Nephron (organoid): ENCODE measurements around the gene PEAK1.
"Not testable (repeated sequence)": the region's sequence is repeated elsewhere in the genome, so short reads cannot be mapped to it uniquely, and the experiment has no call there.

Experiments used
- H3K27ac Mint-ChIP-seq, 3 experiments: 2 replicates each; pipeline ENCODE4 v1.8.0; 2020; ENCODE audit warnings: mixed read lengths in 3 of 3, mild to moderate bottlenecking in 2 of 3, moderate library complexity in 1 of 3
- H3K27me3 Mint-ChIP-seq: 2 replicates; pipeline ENCODE4 v1.8.0; 2021; ENCODE audit warnings: low read depth, mild to moderate bottlenecking, moderate library complexity, mixed read lengths
- H3K36me3 Mint-ChIP-seq: 2 replicates; pipeline ENCODE4 v1.8.0; 2020; ENCODE audit warnings: low read depth, mixed read lengths
- H3K4me1 Mint-ChIP-seq: 2 replicates; pipeline ENCODE4 v1.8.0; 2020; ENCODE audit warnings: mixed read lengths
- H3K4me3 Mint-ChIP-seq, 3 experiments: 2 replicates each; pipeline ENCODE4 v1.8.0; 2020; ENCODE audit warnings: mild to moderate bottlenecking in 3 of 3, mixed read lengths in 3 of 3, moderate library complexity in 2 of 3
- H3K9me3 Mint-ChIP-seq: 2 replicates; pipeline ENCODE4 v1.8.0; 2020; ENCODE audit warnings: mixed read lengths
- TF ChIP-seq, protein P1 (sequence below), 3 experiments: fragments of 200-600 bp; sonication (generic); IDR thresholded peaks; one replicate each; pipeline ENCODE4 v1.5.0; 2021; ENCODE audit warnings: antibody characterized with exemption in 3 of 3; ENCODE audit not compliant: unreplicated experiment in 3 of 3

PEAK1 gene

DNA sequence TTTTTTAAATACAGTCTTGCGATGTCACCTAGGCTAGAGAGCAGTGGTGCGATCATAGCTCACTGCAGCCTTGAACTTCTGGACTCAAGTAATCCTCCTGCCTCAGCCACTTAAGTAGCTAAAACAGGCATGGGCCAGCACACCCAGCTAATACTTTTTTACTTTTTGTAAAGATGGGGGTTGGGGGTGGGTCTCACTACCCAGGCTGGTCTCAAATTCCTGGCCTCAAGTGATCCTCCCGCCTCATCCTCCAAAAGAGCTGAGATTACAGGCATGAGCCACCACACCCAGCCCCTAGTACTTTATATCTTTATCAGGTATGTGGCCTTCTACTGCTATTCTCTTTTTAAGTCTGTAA lies 8.3 kb downstream of the PEAK1 start:
- Mint-ChIP-seq H3K4me3 (no peak overlapping the region), H3K4me1 (peaks cover 19% of the 10 kb centered on the region), H3K36me3 (peaks cover 8% of the 10 kb centered on the region), H3K27me3 (no peaks in the 10 kb centered on the region), H3K9me3 (peaks cover 6% of the 10 kb centered on the region), H3K27ac (no peak overlapping the region)
- TF ChIP-seq, protein P1, sequence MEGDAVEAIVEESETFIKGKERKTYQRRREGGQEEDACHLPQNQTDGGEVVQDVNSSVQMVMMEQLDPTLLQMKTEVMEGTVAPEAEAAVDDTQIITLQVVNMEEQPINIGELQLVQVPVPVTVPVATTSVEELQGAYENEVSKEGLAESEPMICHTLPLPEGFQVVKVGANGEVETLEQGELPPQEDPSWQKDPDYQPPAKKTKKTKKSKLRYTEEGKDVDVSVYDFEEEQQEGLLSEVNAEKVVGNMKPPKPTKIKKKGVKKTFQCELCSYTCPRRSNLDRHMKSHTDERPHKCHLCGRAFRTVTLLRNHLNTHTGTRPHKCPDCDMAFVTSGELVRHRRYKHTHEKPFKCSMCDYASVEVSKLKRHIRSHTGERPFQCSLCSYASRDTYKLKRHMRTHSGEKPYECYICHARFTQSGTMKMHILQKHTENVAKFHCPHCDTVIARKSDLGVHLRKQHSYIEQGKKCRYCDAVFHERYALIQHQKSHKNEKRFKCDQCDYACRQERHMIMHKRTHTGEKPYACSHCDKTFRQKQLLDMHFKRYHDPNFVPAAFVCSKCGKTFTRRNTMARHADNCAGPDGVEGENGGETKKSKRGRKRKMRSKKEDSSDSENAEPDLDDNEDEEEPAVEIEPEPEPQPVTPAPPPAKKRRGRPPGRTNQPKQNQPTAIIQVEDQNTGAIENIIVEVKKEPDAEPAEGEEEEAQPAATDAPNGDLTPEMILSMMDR (IDR thresholded peaks at IDR 0.05; ENCODE audit: unreplicated experiment in 3 of 3), result no peak

DNA sequence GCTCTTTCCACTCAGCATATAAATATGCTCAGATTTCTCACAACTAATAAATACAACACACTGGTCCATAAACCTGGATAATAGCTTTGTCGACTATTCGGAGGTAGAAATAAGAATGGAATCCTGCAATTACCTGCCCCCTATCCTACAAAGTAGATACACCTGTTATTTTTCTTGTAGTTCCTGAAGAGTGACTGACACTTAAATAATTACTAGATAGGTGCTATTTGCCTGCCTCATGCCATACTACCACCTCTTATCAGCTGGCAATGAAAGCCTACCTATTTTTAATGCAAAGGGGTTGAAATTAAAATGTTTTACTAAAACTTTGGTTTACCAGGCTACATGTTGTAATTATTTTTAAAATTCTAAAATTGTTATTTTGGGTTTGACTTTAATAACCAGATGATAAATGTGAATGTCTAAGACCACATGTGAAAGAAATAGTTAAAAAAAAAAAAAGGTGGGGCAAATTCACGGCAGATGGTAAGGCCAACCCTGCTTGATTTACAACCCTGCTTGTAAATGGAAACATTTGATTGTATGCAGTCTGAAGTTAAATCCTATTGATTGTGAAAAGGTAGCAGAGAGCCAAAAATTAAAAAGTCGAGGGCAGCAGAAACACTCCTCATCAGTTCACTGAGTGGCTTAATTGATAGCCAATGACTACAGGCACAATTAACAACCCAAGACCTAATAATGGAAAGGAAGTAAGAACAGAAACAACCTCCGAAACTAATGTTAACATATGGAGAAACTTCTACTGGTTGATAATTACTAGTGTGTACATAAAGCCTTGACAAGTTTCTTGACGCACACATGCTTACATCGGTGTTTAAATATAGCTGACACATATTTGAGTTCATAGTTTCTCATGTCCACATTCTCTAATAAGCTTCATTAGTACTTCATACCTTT lies 8.9 kb downstream of the PEAK1 start:
- Mint-ChIP-seq H3K4me1 (peaks cover 19% of the 10 kb centered on the region), H3K4me3 (no peak overlapping the region), H3K9me3 (peaks cover 8% of the 10 kb centered on the region), H3K36me3 (peaks cover 10% of the 10 kb centered on the region), H3K27ac (no peak overlapping the region), H3K27me3 (no peaks in the 10 kb centered on the region)
- TF ChIP-seq, protein P1 (IDR thresholded peaks at IDR 0.05; ENCODE audit: unreplicated experiment in 3 of 3), result no peak

DNA sequence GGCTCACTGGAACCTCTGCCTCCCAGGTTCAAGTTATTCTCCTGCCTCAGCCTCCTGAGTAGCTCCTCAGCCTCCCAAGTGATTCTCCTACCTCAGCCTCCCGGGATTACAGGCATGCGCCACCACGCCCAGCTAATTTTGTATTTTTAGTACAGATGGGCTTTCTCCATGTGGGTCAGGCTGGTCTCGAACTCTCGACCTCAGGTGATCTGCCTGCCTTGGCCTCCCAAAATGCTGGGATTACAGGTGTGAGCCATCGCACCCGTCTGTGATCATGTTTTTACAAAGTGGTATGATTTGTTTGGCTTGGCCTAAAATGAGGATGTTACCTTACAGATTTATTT lies 9.8 kb downstream of the PEAK1 start:
- not testable (repeated sequence) for H3K27ac Mint-ChIP-seq, H3K4me3 Mint-ChIP-seq, H3K27me3 Mint-ChIP-seq, H3K9me3 Mint-ChIP-seq
- Mint-ChIP-seq H3K4me1 (peaks cover 19% of the 10 kb centered on the region), H3K36me3 (peaks cover 10% of the 10 kb centered on the region)

DNA sequence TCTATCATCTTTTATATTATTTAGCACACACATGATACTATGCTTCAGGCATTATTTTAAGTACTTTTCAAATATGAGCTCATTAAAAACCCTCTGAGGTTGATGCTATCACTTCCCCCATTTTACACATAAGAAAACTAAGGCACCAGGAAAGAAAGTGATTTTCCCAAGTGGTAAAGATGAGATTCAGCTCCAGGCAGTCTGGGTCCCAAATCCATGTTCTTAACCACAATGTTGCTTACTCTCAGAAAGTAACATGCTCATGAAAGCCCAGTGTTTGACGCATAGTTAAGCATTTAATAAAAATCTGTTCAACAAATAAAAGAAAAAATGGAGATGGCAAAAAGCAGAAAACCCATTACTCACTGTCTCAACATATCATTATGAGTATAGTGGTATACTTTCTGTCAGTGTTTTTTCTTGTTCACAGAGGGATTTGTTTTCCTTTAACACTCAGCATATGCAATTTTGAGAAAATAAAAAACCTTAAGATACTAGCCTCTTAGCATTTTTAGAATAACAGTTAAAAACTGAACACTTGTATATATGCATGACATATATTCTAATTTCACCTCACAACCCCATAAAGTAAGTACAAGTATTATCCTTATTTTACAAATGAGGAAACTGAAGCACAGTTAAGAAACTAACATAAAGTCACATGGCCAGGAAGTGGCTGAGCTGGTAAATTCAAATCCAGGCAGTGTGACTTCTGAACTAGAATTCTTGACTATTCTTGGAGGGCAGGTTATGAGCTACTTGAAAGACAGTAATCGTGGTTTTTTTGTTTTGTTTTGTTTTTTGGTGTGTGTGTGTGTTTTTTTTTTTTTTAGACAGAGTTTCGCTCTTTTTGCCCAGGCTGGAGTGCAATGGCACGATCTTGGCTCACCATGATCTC lies 10.4 kb downstream of the PEAK1 start:
- Mint-ChIP-seq H3K27ac (peak overlapping the region in 1 of 3 experiments; percentile 24), H3K9me3 (peaks cover 8% of the 10 kb centered on the region), H3K4me1 (peaks cover 19% of the 10 kb centered on the region), H3K27me3 (no peaks in the 10 kb centered on the region), H3K36me3 (peaks cover 10% of the 10 kb centered on the region), H3K4me3 (no peak overlapping the region)
- TF ChIP-seq, protein P1 (IDR thresholded peaks at IDR 0.05; ENCODE audit: unreplicated experiment in 3 of 3), result no peak

DNA sequence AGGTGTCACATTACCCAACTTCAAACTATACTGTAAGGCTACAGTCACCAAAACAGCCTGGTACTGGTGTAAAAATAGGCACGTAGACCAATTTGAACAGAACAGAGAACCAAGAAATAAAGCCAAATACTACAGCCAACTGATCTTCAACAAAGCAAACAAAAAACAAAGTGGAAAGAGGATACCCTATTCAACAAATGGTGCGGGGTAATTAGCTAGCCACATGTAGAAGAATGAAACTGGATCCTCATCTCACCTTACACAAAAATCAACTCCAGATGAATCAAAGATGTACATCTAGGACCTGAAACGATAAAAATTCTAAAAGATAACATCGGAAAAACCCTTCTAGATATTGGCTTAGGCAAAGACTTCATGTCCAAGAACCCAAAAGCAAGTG lies 13.1 kb downstream of the PEAK1 start:
- peaks cover 8% of the 10 kb centered on the region for H3K9me3 Mint-ChIP-seq
- H3K27ac Mint-ChIP-seq, result no peak overlapping the region
- peaks cover 10% of the 10 kb centered on the region for H3K36me3 Mint-ChIP-seq
- no peak overlapping the region for H3K4me3 Mint-ChIP-seq
- TF ChIP-seq, protein P1 (IDR thresholded peaks at IDR 0.05; ENCODE audit: unreplicated experiment in 3 of 3), result no peak
- peaks cover 4% of the 10 kb centered on the region for H3K4me1 Mint-ChIP-seq
- no peaks in the 10 kb centered on the region for H3K27me3 Mint-ChIP-seq

DNA sequence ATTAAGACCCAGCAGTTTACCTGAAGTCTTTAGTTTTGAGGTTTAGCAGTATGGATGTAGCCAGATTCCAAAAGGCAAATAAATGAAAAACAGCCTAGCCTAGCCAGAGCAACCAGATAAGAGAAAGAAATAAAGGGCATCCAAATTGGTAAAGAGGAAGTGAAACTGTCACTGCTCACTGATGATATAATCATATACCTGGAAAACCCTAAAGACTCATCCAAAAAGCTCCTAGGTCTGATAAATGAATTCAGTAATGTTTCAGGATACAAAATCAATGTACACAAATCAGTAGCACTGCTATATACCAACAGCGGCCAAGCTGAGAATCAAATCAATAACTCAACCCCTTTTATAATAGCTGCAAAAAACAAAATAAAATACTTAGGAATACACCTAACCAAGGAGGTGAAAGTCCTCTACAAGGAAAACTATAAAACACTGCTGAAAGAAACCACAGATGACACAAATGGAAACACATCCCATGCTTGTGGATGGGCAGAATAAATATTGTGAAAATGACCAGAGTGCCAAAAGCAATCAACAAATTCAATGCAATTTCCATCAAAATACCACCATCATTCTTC lies 13.6 kb downstream of the PEAK1 start:
- H3K9me3 Mint-ChIP-seq, H3K27me3 Mint-ChIP-seq, H3K4me1 Mint-ChIP-seq, H3K27ac Mint-ChIP-seq, H3K4me3 Mint-ChIP-seq: not testable (repeated sequence)
- H3K36me3 Mint-ChIP-seq, result peaks cover 11% of the 10 kb centered on the region
